Brain microvascular endothelial cell (primary cell): Measurements from ENCODE around the gene PFKL.

ENCODE experiments used
- DNase-seq: peaks from one replicate; pipeline ENCODE4 v3.0.0-alpha.2; 2020
- H3K27ac ChIP-seq: fragments of 250-450 bp; sonication (Bioruptor Pico); 2 replicates; pipeline ENCODE4 v1.5.1; 2020; ENCODE audit warnings: mild to moderate bottlenecking, moderate library complexity
- H3K27me3 ChIP-seq: fragments of 250-450 bp; sonication (Bioruptor Pico); replicated peaks from 2 replicates; pipeline ENCODE4 v1.5.1; 2020; ENCODE audit warnings: mild to moderate bottlenecking
- H3K36me3 ChIP-seq: fragments of 250-450 bp; sonication (Bioruptor Pico); replicated peaks from 2 replicates; pipeline ENCODE4 v1.5.1; 2020; ENCODE audit warnings: mild to moderate bottlenecking
- H3K4me3 ChIP-seq: 2 replicates; pipeline ENCODE4 v1.5.1; 2011; ENCODE audit warnings: low read depth, mild to moderate bottlenecking, control low read depth, low read length, moderate library complexity
- in situ Hi-C: cut with HindIII; loops from 2 replicates; pipeline ENCODE4 v1.10.0; 2017; ENCODE audit warnings: low sequenced_read_pairs, low pct_ligation_motif_present
- TF ChIP-seq, protein P1 (sequence below): IDR thresholded peaks from 2 replicates; pipeline ENCODE4 v1.5.1; 2011; ENCODE audit warnings: low read depth, mild to moderate bottlenecking, moderate library complexity, low read length, control low read depth, inconsistent platforms; ENCODE audit errors: missing control alignments

The PFKL gene

DNA sequence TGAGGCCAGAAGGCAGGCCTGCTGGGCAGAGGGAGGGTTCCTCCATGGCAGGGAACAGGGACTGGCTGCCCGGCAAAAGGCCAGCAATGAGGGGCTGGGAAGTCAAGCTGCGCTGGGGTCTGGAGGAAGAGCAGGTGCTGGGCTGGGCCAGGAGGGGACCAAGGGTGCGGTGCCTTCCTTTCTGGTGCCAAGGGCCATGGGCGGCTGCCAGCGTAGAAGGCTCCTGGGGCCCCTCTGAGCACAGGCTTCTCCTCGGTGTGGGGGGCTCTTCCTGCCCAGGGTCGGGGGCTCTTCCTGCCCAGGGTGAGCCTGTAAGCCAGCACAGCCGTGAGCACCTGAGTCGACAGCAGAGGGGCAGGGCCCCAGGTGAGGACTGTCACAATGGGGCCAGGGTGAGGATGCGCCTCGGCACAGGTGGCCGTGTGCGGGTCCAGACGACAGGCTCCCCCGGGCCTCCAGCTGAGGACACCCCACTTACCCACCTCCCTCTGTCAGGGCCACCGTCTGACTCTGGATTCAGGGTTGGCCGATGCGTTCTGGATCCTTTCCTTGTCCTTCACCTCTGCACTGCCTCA, 27.5 kb upstream of the PFKL start:
- H3K36me3 ChIP-seq, result no peaks in the 10 kb centered on the region
- TF ChIP-seq, protein P1, sequence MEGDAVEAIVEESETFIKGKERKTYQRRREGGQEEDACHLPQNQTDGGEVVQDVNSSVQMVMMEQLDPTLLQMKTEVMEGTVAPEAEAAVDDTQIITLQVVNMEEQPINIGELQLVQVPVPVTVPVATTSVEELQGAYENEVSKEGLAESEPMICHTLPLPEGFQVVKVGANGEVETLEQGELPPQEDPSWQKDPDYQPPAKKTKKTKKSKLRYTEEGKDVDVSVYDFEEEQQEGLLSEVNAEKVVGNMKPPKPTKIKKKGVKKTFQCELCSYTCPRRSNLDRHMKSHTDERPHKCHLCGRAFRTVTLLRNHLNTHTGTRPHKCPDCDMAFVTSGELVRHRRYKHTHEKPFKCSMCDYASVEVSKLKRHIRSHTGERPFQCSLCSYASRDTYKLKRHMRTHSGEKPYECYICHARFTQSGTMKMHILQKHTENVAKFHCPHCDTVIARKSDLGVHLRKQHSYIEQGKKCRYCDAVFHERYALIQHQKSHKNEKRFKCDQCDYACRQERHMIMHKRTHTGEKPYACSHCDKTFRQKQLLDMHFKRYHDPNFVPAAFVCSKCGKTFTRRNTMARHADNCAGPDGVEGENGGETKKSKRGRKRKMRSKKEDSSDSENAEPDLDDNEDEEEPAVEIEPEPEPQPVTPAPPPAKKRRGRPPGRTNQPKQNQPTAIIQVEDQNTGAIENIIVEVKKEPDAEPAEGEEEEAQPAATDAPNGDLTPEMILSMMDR, result no peak
- DNase-seq, result no peak
- no peaks in the 10 kb centered on the region for H3K27me3 ChIP-seq
- H3K4me3 ChIP-seq, result no peak overlapping the region
- in situ Hi-C loops, result no loop called here
- H3K27ac ChIP-seq, result no peak overlapping the region

DNA sequence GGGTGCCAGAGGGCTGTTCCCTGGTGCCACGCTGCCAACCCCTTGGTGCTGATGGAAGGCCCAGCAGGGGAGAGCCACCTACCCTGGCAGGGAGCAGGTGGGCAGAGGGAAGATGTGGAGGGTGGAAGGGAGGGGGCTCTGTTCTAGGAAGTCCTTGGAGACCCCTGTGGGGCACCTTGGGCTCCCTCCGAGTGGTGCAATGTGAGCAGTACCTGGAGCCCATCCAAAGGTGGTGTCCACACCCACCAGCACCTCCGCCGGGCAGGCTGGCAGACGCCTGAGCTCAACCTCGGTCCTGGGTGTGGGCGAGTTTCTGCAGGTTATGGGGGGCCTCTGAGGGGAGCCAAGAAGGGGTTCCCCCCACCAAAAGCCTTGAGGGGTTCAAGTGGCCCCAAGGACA, 26.8 kb upstream of the PFKL start:
- DNase-seq, result no peak
- Histone ChIP-seq H3K27me3 (no peaks in the 10 kb centered on the region), H3K27ac (no peak overlapping the region), H3K36me3 (no peaks in the 10 kb centered on the region), H3K4me3 (no peak overlapping the region)
- TF ChIP-seq, protein P1, result no peak
- in situ Hi-C loops, result no loop called here

DNA sequence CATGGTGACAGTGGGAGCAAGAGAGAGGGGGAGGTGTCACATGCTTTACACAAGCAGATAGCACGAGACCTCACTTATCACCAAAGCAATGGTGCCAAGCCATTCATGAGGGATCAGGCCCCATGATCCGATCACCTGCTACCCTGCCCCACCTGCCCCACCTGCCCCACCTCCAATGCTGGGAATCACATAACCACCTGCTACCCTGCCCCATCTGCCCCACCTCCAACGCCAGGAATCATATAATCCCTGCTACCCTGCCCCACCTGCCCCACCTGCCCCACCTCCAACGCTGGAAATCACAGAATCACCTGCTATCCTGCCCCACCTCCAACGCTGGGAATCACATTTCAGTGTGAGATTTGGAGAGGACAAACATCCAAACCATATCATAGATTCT, 24.8 kb upstream of the PFKL start:
- Histone ChIP-seq H3K27me3 (no peaks in the 10 kb centered on the region), H3K36me3 (no peaks in the 10 kb centered on the region), H3K27ac (no peak overlapping the region), H3K4me3 (no peak overlapping the region)
- TF ChIP-seq, protein P1, result no peak
- in situ Hi-C loops, result no loop called here
- no peak for DNase-seq

DNA sequence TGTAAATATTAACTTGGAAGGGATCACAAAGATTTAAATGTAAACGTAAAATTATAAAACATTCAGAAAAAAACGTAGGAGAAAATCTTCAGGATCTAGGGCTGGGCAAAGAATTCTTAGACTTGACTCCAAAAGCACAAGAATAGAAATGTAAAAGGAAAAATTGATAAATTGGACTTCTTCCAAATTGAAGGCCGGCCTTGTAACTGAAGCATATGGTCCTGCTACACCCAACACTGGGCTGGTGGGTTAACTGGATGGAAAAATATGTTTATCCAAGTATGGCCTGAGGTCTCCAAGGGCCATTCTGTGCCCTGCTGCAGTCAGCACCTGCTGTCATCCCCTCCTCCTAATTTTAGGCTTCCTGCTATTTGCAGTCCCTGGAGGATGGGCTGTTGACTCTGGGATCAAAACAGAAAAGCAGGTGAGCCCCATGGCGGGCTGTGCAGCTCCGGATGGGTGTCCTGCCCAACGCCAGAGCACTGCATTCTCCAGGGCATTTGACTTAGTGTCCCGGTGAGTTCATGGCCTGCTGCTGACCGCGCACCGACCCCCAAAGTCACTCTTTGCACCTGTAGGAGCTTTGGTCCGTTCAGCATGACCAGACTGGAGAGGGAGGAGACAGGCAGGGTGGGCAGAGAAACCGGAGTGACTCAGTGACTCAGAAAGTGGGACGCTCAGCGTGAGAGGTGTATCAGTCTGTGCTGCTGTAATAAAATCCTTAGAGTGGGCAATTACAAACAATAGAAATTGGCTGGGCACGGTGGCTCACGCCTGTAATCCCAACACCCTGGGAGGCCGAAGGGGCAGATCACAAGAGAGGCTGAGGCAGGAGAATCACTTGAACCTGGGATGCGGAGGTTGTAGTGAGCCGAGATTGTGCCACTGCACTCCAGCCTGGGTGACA, 20.2 kb upstream of the PFKL start:
- H3K36me3 ChIP-seq, result no peaks in the 10 kb centered on the region
- no peak overlapping the region for H3K27ac ChIP-seq
- in situ Hi-C loops, result no loop called here
- no peaks in the 10 kb centered on the region for H3K27me3 ChIP-seq
- TF ChIP-seq, protein P1, result no peak
- no peak for DNase-seq
- no peak overlapping the region for H3K4me3 ChIP-seq

DNA sequence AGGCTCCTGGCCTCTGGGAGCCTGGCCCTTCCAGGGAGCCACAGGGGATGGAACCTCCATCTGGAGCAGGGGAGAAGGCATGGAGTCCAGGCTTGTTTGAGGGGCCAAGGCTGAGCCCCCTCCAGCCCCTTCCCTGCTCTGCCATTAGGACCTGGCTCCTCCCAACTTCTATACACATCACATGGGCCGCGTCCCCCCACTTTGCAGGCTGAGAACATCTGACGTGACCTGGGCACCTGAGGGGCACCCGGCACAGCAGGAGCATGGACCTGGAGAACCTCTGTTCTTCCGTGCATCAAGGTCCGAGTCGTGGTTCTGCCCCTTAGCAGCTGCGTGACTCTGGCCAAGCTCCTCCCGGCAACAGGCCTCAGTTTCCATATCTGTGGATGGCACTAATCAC, 18.1 kb upstream of the PFKL start:
- TF ChIP-seq, protein P1, result no peak
- in situ Hi-C loops, result no loop called here

More for the DNA sequence above, 18.1 kb upstream of the PFKL start:
- no peaks in the 10 kb centered on the region for H3K27me3 ChIP-seq
- H3K4me3 ChIP-seq, result no peak overlapping the region
- no peak overlapping the region for H3K27ac ChIP-seq
- no peak for DNase-seq
- no peaks in the 10 kb centered on the region for H3K36me3 ChIP-seq
